Prostate gland (tissue), 2 donors: ENCODE measurements around the gene ABCA7. TPM values are rescaled to one million over a fixed set of nuclear protein-coding genes. Genes with fewer than 3 reads are reported as not detected.

Experiments used
- DNase-seq: peaks from one replicate; pipeline ENCODE4 v3.0.0-alpha.2; 2019; ENCODE audit warnings: low spot score
- H3K27ac ChIP-seq, 2 donors: fragments of 200-600 bp; sonication (generic); 2 replicates each; pipeline ENCODE4 v1.5.1; 2017 to 2019
- H3K27me3 ChIP-seq: fragments of 200-600 bp; sonication (generic); replicated peaks from 2 replicates; pipeline ENCODE4 v1.5.1; 2019; ENCODE audit not compliant: insufficient read depth
- H3K36me3 ChIP-seq, 2 donors: fragments of 200-600 bp; sonication (generic); 1 replicate in 1 of 2; 2 replicates in 1 of 2; pipeline versions ENCODE4 v1.5.1 to v1.8.1; 2017 to 2019
- H3K4me1 ChIP-seq: fragments of 200-600 bp; sonication (generic); replicated peaks from 2 replicates; pipeline ENCODE4 v1.5.1; 2019
- H3K4me3 ChIP-seq, 2 donors: fragments of 200-600 bp; sonication (generic); 2 replicates each; pipeline ENCODE4 v1.5.1; 2017 to 2019
- H3K9me3 ChIP-seq: fragments of 200-600 bp; sonication (generic); 2 replicates; pipeline ENCODE4 v1.5.1; 2017
- POLR2A ChIP-seq: fragments of 450-650 bp; IDR thresholded peaks from one replicate; pipeline ENCODE4 v1.6.1; 2016; ENCODE audit warnings: antibody characterized with exemption, mild to moderate bottlenecking
- POLR2AphosphoS5 ChIP-seq: sonication (generic); formaldehyde crosslinking; IDR thresholded peaks from one replicate; pipeline ENCODE4 v1.6.1; 2017; ENCODE audit warnings: antibody characterized with exemption
- WGBS: methylation state at CpG from one replicate; pipeline ENCODE4 v1.1.5; 2018; 5-methylcytosine and 5-hydroxymethylcytosine counted together
- intact Hi-C: fragments of 100-400 bp; cut with DNase I; formaldehyde crosslinking; loops from one replicate; pipeline ENCODE4 v1.14.2; 2022
- total RNA-seq, 2 donors: library from RNA; depleted of rRNA; stranded (reverse); fragments of >200 nt; gene quantifications; one replicate each; pipeline ENCODE4 v1.1.0, GENCODE V29; 2016
- TF ChIP-seq, protein P1 (sequence below), 4 experiments: fragments of 200-600 bp in 2 of 4; fragments of 450-650 bp in 2 of 4; sonication (generic) in 2 of 4; IDR thresholded peaks; 1 replicate in 3 of 4; 2 replicates in 1 of 4; pipeline ENCODE4 v1.5.1; 2016 to 2019; ENCODE audit warnings: antibody characterized with exemption in 4 of 4, mild to moderate bottlenecking in 2 of 4, moderate library complexity in 2 of 4

Gene ABCA7
- total RNA-seq, 2 donors from 2014 or later = 16.2 to 25.1 TPM

DNA sequence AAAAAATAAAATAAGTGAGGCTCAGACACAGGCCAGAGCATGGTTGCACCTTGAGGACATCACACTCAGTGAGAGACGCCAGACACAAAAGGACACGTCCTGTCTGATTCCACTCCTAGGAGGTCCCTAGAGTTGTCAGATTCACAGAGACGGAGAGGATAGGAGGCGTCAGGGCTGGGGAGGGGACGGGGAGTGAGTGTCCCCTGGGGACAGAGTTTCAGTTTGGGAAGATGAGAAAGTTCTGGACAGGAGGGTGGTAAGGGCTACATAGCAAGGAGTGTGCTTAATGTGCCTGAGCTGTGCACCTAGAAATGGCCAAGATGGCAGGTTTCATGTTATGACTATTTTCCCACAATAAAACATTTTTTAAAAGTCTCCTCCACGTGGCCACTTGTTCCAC lies 41.8 kb upstream of the ABCA7 start:
- DNase-seq = no peak
- no peaks in the 10 kb centered on the region for H3K36me3 ChIP-seq
- no peak overlapping the region for H3K27ac ChIP-seq
- H3K4me1 ChIP-seq = peaks cover 6% of the 10 kb centered on the region
- no peaks in the 10 kb centered on the region for H3K9me3 ChIP-seq
- H3K27me3 ChIP-seq = peaks cover 13% of the 10 kb centered on the region
- intact Hi-C loops = no loop called here
- no peak overlapping the region for H3K4me3 ChIP-seq
- TF ChIP-seq POLR2AphosphoS5 (no peak), POLR2A (no peak)
- WGBS = 27% methylated on average over 6 of the region's 6 CpGs

- peaks cover 6% of the 10 kb centered on the region for H3K4me1 ChIP-seq
- peaks cover 13% of the 10 kb centered on the region for H3K27me3 ChIP-seq
- H3K27ac ChIP-seq = no peak overlapping the region
- DNase-seq = no peak
- intact Hi-C loops = no loop called here
- TF ChIP-seq, protein P1, sequence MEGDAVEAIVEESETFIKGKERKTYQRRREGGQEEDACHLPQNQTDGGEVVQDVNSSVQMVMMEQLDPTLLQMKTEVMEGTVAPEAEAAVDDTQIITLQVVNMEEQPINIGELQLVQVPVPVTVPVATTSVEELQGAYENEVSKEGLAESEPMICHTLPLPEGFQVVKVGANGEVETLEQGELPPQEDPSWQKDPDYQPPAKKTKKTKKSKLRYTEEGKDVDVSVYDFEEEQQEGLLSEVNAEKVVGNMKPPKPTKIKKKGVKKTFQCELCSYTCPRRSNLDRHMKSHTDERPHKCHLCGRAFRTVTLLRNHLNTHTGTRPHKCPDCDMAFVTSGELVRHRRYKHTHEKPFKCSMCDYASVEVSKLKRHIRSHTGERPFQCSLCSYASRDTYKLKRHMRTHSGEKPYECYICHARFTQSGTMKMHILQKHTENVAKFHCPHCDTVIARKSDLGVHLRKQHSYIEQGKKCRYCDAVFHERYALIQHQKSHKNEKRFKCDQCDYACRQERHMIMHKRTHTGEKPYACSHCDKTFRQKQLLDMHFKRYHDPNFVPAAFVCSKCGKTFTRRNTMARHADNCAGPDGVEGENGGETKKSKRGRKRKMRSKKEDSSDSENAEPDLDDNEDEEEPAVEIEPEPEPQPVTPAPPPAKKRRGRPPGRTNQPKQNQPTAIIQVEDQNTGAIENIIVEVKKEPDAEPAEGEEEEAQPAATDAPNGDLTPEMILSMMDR (IDR thresholded peaks at IDR 0.05) = no peak
- TF ChIP-seq POLR2AphosphoS5 (no peak), POLR2A (no peak)
- 68% methylated on average over 3 of the region's 3 CpGs for WGBS
- H3K36me3 ChIP-seq = no peaks in the 10 kb centered on the region
- no peaks in the 10 kb centered on the region for H3K9me3 ChIP-seq
- H3K4me3 ChIP-seq = no peak overlapping the region
Observed at GRCh38 chr19:999379-999719, 40.6 kb upstream of the ABCA7 start.

- H3K4me3 ChIP-seq = no peak within 1 kb of the TSS
- peaks cover 6% of the 10 kb centered on the region for H3K4me1 ChIP-seq
- H3K36me3 ChIP-seq = no peaks in the 10 kb centered on the region
- DNase-seq = peak; percentile 38
- H3K9me3 ChIP-seq = no peaks in the 10 kb centered on the region
- no peak for TF ChIP-seq POLR2AphosphoS5
- TF ChIP-seq, protein P1 (IDR thresholded peaks at IDR 0.05) = peak in 3 of 4 experiments; percentile 30 to 54 (median 49)
- H3K27me3 ChIP-seq = peaks cover 13% of the 10 kb centered on the region
- H3K27ac ChIP-seq = no peak within 1 kb of the TSS
- intact Hi-C loops = no loop called here
- 1% methylated on average over 25 of the region's 43 CpGs for WGBS
Observed at GRCh38 chr19:1000095-1000494, 39.8 kb upstream of the ABCA7 start, which contains the start of gene GRIN3B. TSS of gene GRIN3B (plus strand) at chr19:1000419. CDS start at chr19:1000438, 19 bp downstream.

DNA sequence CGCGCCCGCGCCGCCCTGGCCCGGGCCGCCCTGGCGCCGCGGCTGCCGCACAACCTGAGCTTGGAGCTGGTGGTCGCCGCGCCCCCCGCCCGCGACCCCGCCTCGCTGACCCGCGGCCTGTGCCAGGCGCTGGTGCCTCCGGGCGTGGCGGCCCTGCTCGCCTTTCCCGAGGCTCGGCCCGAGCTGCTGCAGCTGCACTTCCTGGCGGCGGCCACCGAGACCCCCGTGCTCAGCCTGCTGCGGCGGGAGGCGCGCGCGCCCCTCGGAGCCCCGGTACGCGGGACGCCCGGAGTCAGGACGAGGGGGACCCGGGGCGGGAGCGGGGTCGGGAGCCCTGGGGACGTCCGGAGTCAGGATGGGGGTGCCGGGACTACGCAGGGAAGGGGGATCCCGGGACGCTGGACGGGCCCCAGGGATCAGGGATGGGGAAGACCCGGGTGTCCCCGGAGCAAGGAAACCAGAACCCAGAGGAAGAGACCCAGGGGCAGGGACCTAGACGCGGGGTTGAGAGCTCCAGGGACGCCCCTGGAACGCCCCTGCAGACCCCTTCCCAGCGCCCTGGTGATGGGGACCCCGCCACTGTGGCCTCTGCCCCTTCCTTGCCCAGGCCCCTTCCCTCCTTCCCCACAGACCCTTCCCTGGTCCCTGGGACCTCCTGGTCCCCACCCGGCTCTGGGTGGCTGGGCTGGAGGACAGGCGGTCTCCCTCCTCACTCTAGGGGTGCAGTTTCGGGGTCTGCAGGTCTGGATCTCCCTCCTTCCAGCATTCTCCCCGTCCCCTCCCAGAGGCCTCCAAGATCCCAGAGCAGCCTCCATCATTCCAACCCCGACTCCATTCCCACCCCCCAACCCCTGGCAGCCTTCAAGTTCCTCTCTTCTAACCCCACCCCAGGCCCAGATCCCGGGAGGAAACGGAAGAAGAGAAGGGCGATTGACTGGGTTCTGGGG lies 39.0 kb upstream of the ABCA7 start:
- peaks cover 13% of the 10 kb centered on the region for H3K27me3 ChIP-seq

DNA sequence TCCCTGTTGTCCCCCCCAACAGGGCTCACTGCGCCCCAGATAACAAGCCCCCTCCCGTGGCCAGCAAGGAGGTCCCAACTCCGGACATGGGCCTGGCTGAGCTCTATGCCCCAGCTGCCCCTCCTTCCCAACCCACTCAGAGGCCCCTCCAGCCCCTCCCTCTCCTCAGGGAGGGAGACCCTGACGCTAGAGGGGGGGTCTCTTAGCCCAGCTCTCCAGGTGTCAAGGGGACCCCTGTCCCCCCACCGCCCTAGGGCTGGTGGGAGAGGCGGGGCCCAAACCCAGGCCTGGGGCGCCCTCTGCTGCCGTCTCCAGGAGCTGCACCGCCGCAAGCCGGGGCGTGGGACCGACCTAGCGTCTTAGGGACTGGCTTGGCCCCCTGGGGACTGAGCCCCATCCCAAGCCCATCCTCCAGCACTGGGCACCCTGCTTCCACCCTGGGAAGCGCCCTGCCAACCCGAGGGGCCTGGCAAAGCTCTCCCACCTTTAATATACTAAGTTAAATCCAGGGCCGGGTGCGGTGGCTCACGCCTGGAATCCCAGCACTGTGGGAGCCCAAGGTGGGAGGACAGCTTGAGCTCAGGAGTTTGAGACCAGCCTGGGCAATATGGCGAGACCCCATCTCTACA lies 38.3 kb upstream of the ABCA7 start:
- TF ChIP-seq, protein P1 (IDR thresholded peaks at IDR 0.05) = peak; percentile 44 to 86 (median 66)
- TF ChIP-seq POLR2AphosphoS5 = no peak
- TF ChIP-seq POLR2A = peak; percentile 8
- Histone ChIP-seq H3K36me3 (no peaks in the 10 kb centered on the region), H3K4me1 (peaks cover 6% of the 10 kb centered on the region), H3K9me3 (no peaks in the 10 kb centered on the region), H3K4me3 (no peak overlapping the region), H3K27me3 (peaks cover 13% of the 10 kb centered on the region), H3K27ac (no peak overlapping the region)
- DNase-seq = no peak
- intact Hi-C loops = loop anchor here (1.0 kb wide), 1 partner anchor 80 kb away; no protein-coding TSS in a partner anchor
- 9% methylated on average over 20 of the region's 20 CpGs for WGBS

More for the DNA sequence above, 39.0 kb upstream of the ABCA7 start:
- WGBS = 5% methylated on average over 60 of the region's 73 CpGs
- Histone ChIP-seq H3K27ac (no peak overlapping the region), H3K9me3 (no peaks in the 10 kb centered on the region), H3K4me3 (no peak overlapping the region), H3K4me1 (peaks cover 6% of the 10 kb centered on the region), H3K36me3 (no peaks in the 10 kb centered on the region)
- no peak for TF ChIP-seq POLR2A
- TF ChIP-seq, protein P1 (IDR thresholded peaks at IDR 0.05) = no peak
- intact Hi-C loops = loop anchor here (1.0 kb wide), 1 partner anchor 80 kb away; no protein-coding TSS in a partner anchor
- no peak for DNase-seq
